Vagina (tissue), 2 donors: ENCODE measurements around the gene NLGN1.

Experiments
- CTCF ChIP-seq, 3 experiments: fragments of 450-650 bp in 2 of 3; fragments of 200-600 bp in 1 of 3; sonication (generic) in 1 of 3; IDR thresholded peaks; one replicate each; pipeline ENCODE4 v1.5.1; 2017 to 2019; ENCODE audit warnings: antibody characterized with exemption in 3 of 3, mild to moderate bottlenecking in 2 of 3, moderate library complexity in 2 of 3
- POLR2A ChIP-seq, 2 donors: fragments of 450-650 bp; IDR thresholded peaks; one replicate each; pipeline ENCODE4 v1.6.1; 2017; ENCODE audit warnings: antibody characterized with exemption in 2 of 2, mild to moderate bottlenecking in 2 of 2, moderate library complexity in 2 of 2
- POLR2AphosphoS5 ChIP-seq, 2 donors: sonication (generic); formaldehyde crosslinking; IDR thresholded peaks; one replicate each; pipeline ENCODE4 v1.9.0; 2017; ENCODE audit warnings: antibody characterized with exemption in 2 of 2, mild to moderate bottlenecking in 2 of 2, low read depth in 1 of 2; ENCODE audit not compliant: insufficient read depth in 1 of 2

- TF ChIP-seq CTCF (IDR thresholded peaks at IDR 0.05), result no peak
- TF ChIP-seq POLR2AphosphoS5 (IDR thresholded peaks at IDR 0.05; ENCODE audit: insufficient read depth in 1 of 2, low read depth in 1 of 2), result no peak
- no peak for TF ChIP-seq POLR2A (IDR thresholded peaks at IDR 0.05)
These were observed 700.1 kb downstream of the NLGN1 start for GRCh38 chr3:174097686-174098085.
